Fibroblast of lung (primary cell): ENCODE measurements around the gene LRRC74A.

Experiments used
- CTCF ChIP-seq, 2 donors: IDR thresholded peaks in 1 of 2; conservative IDR thresholded peaks in 1 of 2; 1 replicate in 1 of 2; 2 replicates in 1 of 2; pipeline ENCODE4 v1.5.1; 2011 to 2012; ENCODE audit warnings: low read length in 2 of 2, control low read depth in 1 of 2, inconsistent platforms in 1 of 2, low read depth in 1 of 2, mild to moderate bottlenecking in 1 of 2
- EZH2 ChIP-seq: IDR thresholded peaks from 2 replicates; pipeline ENCODE4 v1.5.1; 2012; ENCODE audit warnings: low read length, control low read depth, mild to moderate bottlenecking; ENCODE audit errors: missing control alignments

- TF ChIP-seq CTCF (conservative IDR thresholded peaks at IDR 0.05 in 1 of 2, IDR thresholded peaks at IDR 0.05 in 1 of 2; ENCODE audit: low read depth in 1 of 2, low read length in 2 of 2) (no peak), EZH2 (no peak)
Measured at GRCh38 chr14:76777721-76778120, 48.5 kb upstream of the LRRC74A start.
